Esophagus muscularis mucosa (tissue), 4 donors: Measurements from ENCODE around the gene DAB2. TPM values are rescaled to one million over a fixed set of nuclear protein-coding genes. Genes with fewer than 3 reads are reported as not detected.

Experiments used
- DNase-seq: peaks from one replicate; pipeline ENCODE4 v3.0.0-alpha.2; 2017; ENCODE audit errors: extremely low spot score
- H3K27ac ChIP-seq, 4 donors: fragments of 200-600 bp; sonication (generic); replicated peaks in 1 of 4; 1 replicate in 3 of 4; 2 replicates in 1 of 4; pipeline ENCODE4 v1.5.1; 2016 to 2019; ENCODE audit warnings: mild to moderate bottlenecking in 1 of 4
- H3K27me3 ChIP-seq, 4 donors: fragments of 200-600 bp; sonication (generic); one replicate each; pipeline versions ENCODE4 v1.5.1 to v1.6.0; 2016 to 2019
- H3K36me3 ChIP-seq, 4 donors: fragments of 200-600 bp; sonication (generic); one replicate each; pipeline ENCODE4 v1.5.1; 2016 to 2019
- H3K4me1 ChIP-seq, 4 donors: fragments of 200-600 bp; sonication (generic); one replicate each; pipeline ENCODE4 v1.5.1; 2016 to 2019
- H3K4me3 ChIP-seq, 4 donors: fragments of 200-600 bp; sonication (generic); 1 replicate in 2 of 4; 2 replicates in 2 of 4; pipeline ENCODE4 v1.5.1; 2016 to 2019; ENCODE audit warnings: mild to moderate bottlenecking in 4 of 4, moderate library complexity in 1 of 4
- H3K9me3 ChIP-seq, 4 donors: fragments of 200-600 bp; sonication (generic); 1 replicate in 3 of 4; 2 replicates in 1 of 4; pipeline ENCODE4 v1.5.1; 2016 to 2019
- CTCF ChIP-seq, 3 experiments: fragments of 200-600 bp in 2 of 3; fragments of 450-650 bp in 1 of 3; sonication (generic) in 2 of 3; IDR thresholded peaks; one replicate each; pipeline ENCODE4 v1.5.1; 2017 to 2019; ENCODE audit warnings: antibody characterized with exemption in 3 of 3, mild to moderate bottlenecking in 2 of 3, moderate library complexity in 1 of 3
- EP300 ChIP-seq: sonication (generic); formaldehyde crosslinking; IDR thresholded peaks from one replicate; pipeline ENCODE4 v1.6.1; 2017; ENCODE audit warnings: antibody characterized with exemption
- POLR2A ChIP-seq: fragments of 450-650 bp; IDR thresholded peaks from one replicate; pipeline ENCODE4 v1.6.1; 2017; ENCODE audit warnings: antibody characterized with exemption, moderate library complexity, mild to moderate bottlenecking, low read depth
- POLR2AphosphoS5 ChIP-seq, 2 donors: sonication (generic); formaldehyde crosslinking; IDR thresholded peaks; one replicate each; pipeline ENCODE4 v1.6.1; 2017; ENCODE audit warnings: antibody characterized with exemption in 2 of 2
- WGBS: methylation state at CpG from one replicate; pipeline ENCODE4 v1.1.5; 2018; 5-methylcytosine and 5-hydroxymethylcytosine counted together
- intact Hi-C: fragments of 100-400 bp; cut with DNase I; formaldehyde crosslinking; loops from one replicate; pipeline ENCODE4 v1.15.1; 2023
- total RNA-seq, 4 donors: library from RNA; depleted of rRNA; stranded (reverse); fragments of >200 nt; gene quantifications; one replicate each; pipeline versions ENCODE4 v1.1.0 to v1.2.1, GENCODE V29; 2016

DAB2 gene
- 10 to 100 TPM; 48.7 to 84.3 (median 55.1) TPM for total RNA-seq

DNA sequence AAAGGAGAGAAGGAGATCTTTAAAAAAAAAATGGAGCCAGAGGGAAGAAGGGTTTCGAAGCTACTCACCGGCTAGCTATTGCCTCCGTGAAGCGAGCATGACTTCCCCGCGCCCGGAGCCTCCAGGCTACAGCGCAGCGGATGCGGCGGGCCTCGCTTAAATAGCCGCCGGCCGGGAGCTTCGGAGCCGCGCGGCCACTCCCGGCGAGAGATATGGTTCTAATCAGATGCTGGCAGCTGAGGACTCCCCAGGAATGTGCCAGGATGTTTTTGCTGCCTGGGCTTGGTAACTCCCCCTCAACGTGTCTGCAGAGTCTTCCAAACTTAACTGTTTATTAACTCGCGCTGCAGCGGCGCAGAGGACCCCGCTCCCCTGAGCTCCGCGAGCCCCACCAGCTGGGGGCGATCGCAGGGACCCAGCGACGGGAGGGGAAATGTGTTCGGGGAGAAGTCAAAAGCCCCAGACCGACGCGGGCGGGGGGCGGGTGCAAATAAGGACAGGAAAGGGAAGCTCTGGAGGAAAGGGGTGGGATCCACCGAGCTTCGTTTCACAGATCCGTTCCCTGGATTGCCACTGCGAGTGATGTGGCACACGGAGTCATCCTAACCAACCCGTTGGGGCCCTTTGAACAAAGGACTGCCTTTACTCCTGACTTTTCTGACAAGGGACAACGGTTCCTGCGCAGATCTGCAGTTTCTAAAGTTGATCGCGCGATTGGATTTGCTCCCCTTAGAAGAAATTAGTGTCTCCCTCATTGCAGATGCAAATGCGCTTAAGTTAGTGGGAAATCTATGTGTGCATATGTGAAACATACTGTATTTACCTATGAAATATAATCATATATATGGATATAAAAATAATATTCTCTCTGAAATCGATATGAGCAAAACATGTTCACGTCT is at the start of gene DAB2:
Gene DAB2 (minus strand): TSS at position 245 of the 902 bp plus-strand sequence. CDS start 30,660 bp downstream, outside the sequence.
- WGBS = 3% methylated on average over 25 of the region's 53 CpGs
- peak; percentile 97 for DNase-seq
- peak within 1 kb of the TSS; percentile 60 to 75 (median 66) for H3K4me3 ChIP-seq
- H3K4me1 ChIP-seq = peaks cover 23 to 67% (median 61%) of the 10 kb centered on the region in 4 donors
- no peaks in the 10 kb centered on the region for H3K36me3 ChIP-seq
- no peaks in the 10 kb centered on the region for H3K9me3 ChIP-seq
- H3K27ac ChIP-seq = peak within 1 kb of the TSS; percentile 84 to 89 (median 86)
- H3K27me3 ChIP-seq = no peaks in the 10 kb centered on the region
- intact Hi-C loops = loop anchor here (2.0 to 5.0 kb wide), 2 partner anchors 92 to 122 kb away; no protein-coding TSS in a partner anchor
- TF ChIP-seq POLR2AphosphoS5 (IDR thresholded peaks at IDR 0.05) (peak; percentile 79 to 90), CTCF (IDR thresholded peaks at IDR 0.05) (peak; percentile 42 to 57 (median 49)), POLR2A (peak; percentile 58), EP300 (no peak)

DNA sequence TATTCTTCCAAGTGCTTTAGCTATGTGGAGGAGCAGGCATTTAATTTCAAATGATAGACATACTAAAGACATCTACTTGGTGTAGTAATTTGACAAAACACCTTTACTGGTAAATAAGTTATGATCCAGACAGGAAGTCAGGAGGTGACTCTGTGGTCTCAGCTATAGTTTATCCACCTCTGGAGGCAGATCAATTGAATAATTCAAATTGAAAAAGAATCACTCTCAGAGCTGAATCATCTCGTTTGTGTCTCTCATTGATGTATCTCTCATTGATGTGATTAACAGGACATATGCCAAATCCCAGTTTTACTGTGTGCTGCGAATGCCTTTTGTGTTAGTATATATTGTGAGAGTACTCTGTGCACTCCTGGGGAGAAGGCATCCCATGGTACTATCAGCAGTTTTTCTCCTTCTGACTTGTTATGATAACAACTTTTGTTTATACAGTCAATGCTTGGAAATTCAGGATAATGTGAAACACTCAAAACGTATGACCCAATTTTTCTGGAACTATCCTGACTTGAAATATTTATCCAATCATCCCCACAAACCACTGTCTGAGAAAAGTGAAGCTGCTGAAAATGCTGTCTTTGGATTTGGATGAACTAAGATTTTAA is 48.5 kb upstream of the DAB2 start:
- peaks cover 0 to 16% (median 5%) of the 10 kb centered on the region in 4 donors for H3K4me1 ChIP-seq
- H3K27me3 ChIP-seq = no peaks in the 10 kb centered on the region
- intact Hi-C loops = no loop called here
- peak overlapping the region in 1 of 4 donors; percentile 21 for H3K27ac ChIP-seq
- TF ChIP-seq POLR2A (no peak), POLR2AphosphoS5 (IDR thresholded peaks at IDR 0.05) (no peak), EP300 (no peak), CTCF (IDR thresholded peaks at IDR 0.05) (no peak)
- no peaks in the 10 kb centered on the region for H3K9me3 ChIP-seq
- no peak for DNase-seq
- 49% methylated on average over 3 of the region's 3 CpGs for WGBS
- H3K36me3 ChIP-seq = no peaks in the 10 kb centered on the region
- H3K4me3 ChIP-seq = no peak overlapping the region

GRCh38 chr5:39471836-39472508 is 47.2 kb upstream of the DAB2 start:
- Histone ChIP-seq H3K36me3 (no peaks in the 10 kb centered on the region), H3K4me1 (peaks cover 0 to 16% (median 5%) of the 10 kb centered on the region in 4 donors), H3K27ac (no peak overlapping the region), H3K4me3 (no peak overlapping the region), H3K27me3 (no peaks in the 10 kb centered on the region), H3K9me3 (no peaks in the 10 kb centered on the region)
- 60% methylated on average over 3 of the region's 3 CpGs for WGBS
- intact Hi-C loops = no loop called here
- no peak for TF ChIP-seq CTCF (IDR thresholded peaks at IDR 0.05)
- TF ChIP-seq EP300 = no peak
- no peak for TF ChIP-seq POLR2AphosphoS5 (IDR thresholded peaks at IDR 0.05)
- no peak for TF ChIP-seq POLR2A
- DNase-seq = no peak

DNA sequence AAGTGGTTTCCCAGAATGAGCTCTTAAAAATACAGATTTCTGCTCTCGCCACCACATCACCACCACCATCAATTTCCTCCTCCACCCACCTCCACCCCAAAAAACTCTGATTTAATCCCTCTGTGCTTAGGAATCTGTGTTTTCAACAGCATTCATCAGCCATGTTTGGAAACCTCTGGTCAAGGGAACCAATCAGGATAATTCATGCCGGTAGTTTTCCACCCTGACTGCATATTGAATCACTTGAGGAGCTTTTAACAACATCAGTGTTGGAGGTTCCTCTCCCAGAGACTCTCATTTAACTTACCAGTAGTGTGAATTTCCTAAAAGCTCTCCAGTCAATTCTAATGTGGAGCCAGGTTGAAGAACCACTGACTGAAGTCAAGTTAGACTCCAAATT is 46.0 kb upstream of the DAB2 start:
- no peak for DNase-seq
- Histone ChIP-seq H3K4me3 (no peak overlapping the region), H3K27me3 (no peaks in the 10 kb centered on the region), H3K36me3 (no peaks in the 10 kb centered on the region), H3K27ac (no peak overlapping the region), H3K9me3 (no peaks in the 10 kb centered on the region), H3K4me1 (peaks cover 0 to 14% (median 1%) of the 10 kb centered on the region in 4 donors)
- no peak for TF ChIP-seq CTCF (IDR thresholded peaks at IDR 0.05)
- no peak for TF ChIP-seq POLR2A
- TF ChIP-seq POLR2AphosphoS5 (IDR thresholded peaks at IDR 0.05) = no peak
- no peak for TF ChIP-seq EP300
- intact Hi-C loops = no loop called here
- 87% methylated on average over 2 of the region's 2 CpGs for WGBS
